NB4 (cell line): ENCODE results near the gene SYTL2.

Experiments
- POLR2A ChIP-seq: IDR thresholded peaks from 2 replicates; pipeline ENCODE4 v1.6.1; 2011; ENCODE audit warnings: mild to moderate bottlenecking; ENCODE audit not compliant: insufficient read length; ENCODE audit errors: extremely low read depth
- TF ChIP-seq, protein P1 (sequence below): IDR thresholded peaks from one replicate; pipeline ENCODE4 v1.5.1; 2012; ENCODE audit warnings: low read depth, low read length

DNA sequence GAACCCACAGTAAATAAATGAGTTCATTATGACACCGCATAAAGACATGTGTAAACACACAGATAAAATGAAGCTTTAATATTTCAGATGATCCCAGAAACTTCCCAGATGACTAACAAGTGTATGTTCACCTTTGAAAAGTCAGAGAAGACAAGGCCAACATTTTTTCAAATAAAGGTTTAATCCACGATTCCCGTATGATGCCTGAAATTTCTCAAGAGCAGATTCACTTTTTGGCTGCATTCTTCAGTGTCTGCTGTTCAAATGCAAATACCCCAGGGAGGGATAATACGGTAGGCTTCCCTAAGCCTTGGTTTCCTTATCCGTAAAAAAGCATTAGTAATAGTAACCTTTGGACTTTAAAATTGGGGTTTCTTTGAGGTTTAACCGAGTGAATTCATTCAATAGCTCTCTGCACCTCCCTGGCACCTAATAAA is 62.5 kb downstream of the SYTL2 start:
- TF ChIP-seq, protein P1, sequence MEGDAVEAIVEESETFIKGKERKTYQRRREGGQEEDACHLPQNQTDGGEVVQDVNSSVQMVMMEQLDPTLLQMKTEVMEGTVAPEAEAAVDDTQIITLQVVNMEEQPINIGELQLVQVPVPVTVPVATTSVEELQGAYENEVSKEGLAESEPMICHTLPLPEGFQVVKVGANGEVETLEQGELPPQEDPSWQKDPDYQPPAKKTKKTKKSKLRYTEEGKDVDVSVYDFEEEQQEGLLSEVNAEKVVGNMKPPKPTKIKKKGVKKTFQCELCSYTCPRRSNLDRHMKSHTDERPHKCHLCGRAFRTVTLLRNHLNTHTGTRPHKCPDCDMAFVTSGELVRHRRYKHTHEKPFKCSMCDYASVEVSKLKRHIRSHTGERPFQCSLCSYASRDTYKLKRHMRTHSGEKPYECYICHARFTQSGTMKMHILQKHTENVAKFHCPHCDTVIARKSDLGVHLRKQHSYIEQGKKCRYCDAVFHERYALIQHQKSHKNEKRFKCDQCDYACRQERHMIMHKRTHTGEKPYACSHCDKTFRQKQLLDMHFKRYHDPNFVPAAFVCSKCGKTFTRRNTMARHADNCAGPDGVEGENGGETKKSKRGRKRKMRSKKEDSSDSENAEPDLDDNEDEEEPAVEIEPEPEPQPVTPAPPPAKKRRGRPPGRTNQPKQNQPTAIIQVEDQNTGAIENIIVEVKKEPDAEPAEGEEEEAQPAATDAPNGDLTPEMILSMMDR = no peak
- no peak for TF ChIP-seq POLR2A
